GM12878 (cell line): ENCODE measurements around the gene SPPL2B. TPM values are rescaled to one million over a fixed set of nuclear protein-coding genes. Genes with fewer than 3 reads are reported as not detected.

ENCODE experiments used
- ATF7 ChIP-seq: fragments of 450-650 bp; IDR thresholded peaks from 2 replicates; pipeline ENCODE4 v1.6.1; 2016; ENCODE audit warnings: low read depth, mild to moderate bottlenecking
- BHLHE40 ChIP-seq, 2 experiments: fragments of 450-650 bp in 1 of 2; IDR thresholded peaks; 2 replicates each; pipeline ENCODE4 v1.6.1; 2011 to 2017; ENCODE audit warnings: low read depth in 2 of 2, borderline replicate concordance in 1 of 2, improper control_type of control experiment in 1 of 2, low read length in 1 of 2, mild to moderate bottlenecking in 1 of 2
- CUX1 ChIP-seq: IDR thresholded peaks from 2 replicates; pipeline ENCODE4 v1.6.1; 2012; ENCODE audit warnings: improper control_type of control experiment, low read depth, low read length; ENCODE audit not compliant: insufficient replicate concordance
- E4F1 ChIP-seq: fragments of 450-650 bp; IDR thresholded peaks from 2 replicates; pipeline ENCODE4 v1.6.1; 2018; ENCODE audit warnings: borderline replicate concordance, mild to moderate bottlenecking; ENCODE audit not compliant: partially characterized antibody
- FOXK2 ChIP-seq: fragments of 450-650 bp; IDR thresholded peaks from 2 replicates; pipeline ENCODE4 v1.6.1; 2017; ENCODE audit warnings: mild to moderate bottlenecking, moderate library complexity
- IRF4 ChIP-seq: IDR thresholded peaks from 2 replicates; pipeline ENCODE4 v1.6.1; 2011; ENCODE audit warnings: low read depth, low read length
- KDM1A ChIP-seq: fragments of 200-600 bp; sonication (generic); IDR thresholded peaks from 2 replicates; pipeline ENCODE4 v1.6.1; 2016; ENCODE audit warnings: borderline replicate concordance
- MTA2 ChIP-seq: fragments of 450-650 bp; IDR thresholded peaks from 2 replicates; pipeline ENCODE4 v1.6.1; 2016; ENCODE audit warnings: low read depth, mild to moderate bottlenecking, moderate library complexity
- PBX3 ChIP-seq: IDR thresholded peaks from 2 replicates; pipeline ENCODE4 v1.6.1; 2011; ENCODE audit warnings: mild to moderate bottlenecking, low read depth, low read length, moderate library complexity; ENCODE audit not compliant: insufficient replicate concordance
- RAD21 ChIP-seq: IDR thresholded peaks from 2 replicates; pipeline ENCODE4 v1.6.1; 2011; ENCODE audit warnings: mild to moderate bottlenecking, low read depth, low read length, moderate library complexity; ENCODE audit not compliant: insufficient read depth
- TCF3 ChIP-seq: IDR thresholded peaks from 2 replicates; pipeline ENCODE4 v1.6.1; 2012; ENCODE audit warnings: low read depth, mild to moderate bottlenecking, low read length, borderline replicate concordance; ENCODE audit not compliant: insufficient read depth
- polyA plus RNA-seq, 11 experiments: library from polyadenylated mRNA; depleted of rRNA in 4 of 11; unstranded in 6 of 11; stranded (reverse) in 5 of 11; fragments of >200 nt; fragmentation: Nextera tagmentation in 4 of 11; fragmentation: Illumina TruSeq in 1 of 11; extraction: Ambion mirVana in 4 of 11; extraction: Trizol in 1 of 11; gene quantifications; 1 replicate in 1 of 11; 2 replicates in 10 of 11; pipeline versions ENCODE4 v1.2.1 to v1.2.3, GENCODE V29; 2011 to 2016; ENCODE audit warnings: inconsistent platforms in 2 of 11, missing spikeins in 2 of 11, low read depth in 1 of 11
- total RNA-seq, 4 experiments: library from RNA; depleted of rRNA in 3 of 4; stranded (reverse); fragments of >200 nt in 3 of 4; fragmentation: Illumina TruSeq in 1 of 4; extraction: Trizol in 1 of 4; gene quantifications; 2 replicates each; pipeline versions ENCODE4 v1.2.1 to v1.2.3, GENCODE V29; 2013 to 2021
- TF ChIP-seq, protein P1 (sequence below): fragments of 450-650 bp; IDR thresholded peaks from 2 replicates; pipeline ENCODE4 v1.6.1; 2017; ENCODE audit warnings: low read depth, mild to moderate bottlenecking, moderate library complexity
- TF ChIP-seq, protein P2 (sequence below), 3 experiments: IDR thresholded peaks in 2 of 3; conservative IDR thresholded peaks in 1 of 3; 2 replicates each; pipeline ENCODE4 v1.5.1; 2011; ENCODE audit warnings: low read depth in 3 of 3, low read length in 3 of 3, mild to moderate bottlenecking in 3 of 3, control low read depth in 2 of 3, moderate library complexity in 2 of 3, inconsistent platforms in 1 of 3, mixed read lengths in 1 of 3; ENCODE audit not compliant: control insufficient read depth in 2 of 3, insufficient read depth in 1 of 3; ENCODE audit errors: extremely low read depth in 1 of 3
- TF ChIP-seq, protein P3 (sequence below): IDR thresholded peaks from 2 replicates; pipeline ENCODE4 v1.6.1; 2011; ENCODE audit warnings: low read depth, mild to moderate bottlenecking, low read length, moderate library complexity, borderline replicate concordance; ENCODE audit errors: extremely low read depth

The SPPL2B gene
- total and polyA plus RNA-seq, 10 of the 15 experiments (the other 5 are each of a cell fraction or from before 2014, with no cell fraction given), result 0.29 to 56.5 (median 18.3) TPM

DNA sequence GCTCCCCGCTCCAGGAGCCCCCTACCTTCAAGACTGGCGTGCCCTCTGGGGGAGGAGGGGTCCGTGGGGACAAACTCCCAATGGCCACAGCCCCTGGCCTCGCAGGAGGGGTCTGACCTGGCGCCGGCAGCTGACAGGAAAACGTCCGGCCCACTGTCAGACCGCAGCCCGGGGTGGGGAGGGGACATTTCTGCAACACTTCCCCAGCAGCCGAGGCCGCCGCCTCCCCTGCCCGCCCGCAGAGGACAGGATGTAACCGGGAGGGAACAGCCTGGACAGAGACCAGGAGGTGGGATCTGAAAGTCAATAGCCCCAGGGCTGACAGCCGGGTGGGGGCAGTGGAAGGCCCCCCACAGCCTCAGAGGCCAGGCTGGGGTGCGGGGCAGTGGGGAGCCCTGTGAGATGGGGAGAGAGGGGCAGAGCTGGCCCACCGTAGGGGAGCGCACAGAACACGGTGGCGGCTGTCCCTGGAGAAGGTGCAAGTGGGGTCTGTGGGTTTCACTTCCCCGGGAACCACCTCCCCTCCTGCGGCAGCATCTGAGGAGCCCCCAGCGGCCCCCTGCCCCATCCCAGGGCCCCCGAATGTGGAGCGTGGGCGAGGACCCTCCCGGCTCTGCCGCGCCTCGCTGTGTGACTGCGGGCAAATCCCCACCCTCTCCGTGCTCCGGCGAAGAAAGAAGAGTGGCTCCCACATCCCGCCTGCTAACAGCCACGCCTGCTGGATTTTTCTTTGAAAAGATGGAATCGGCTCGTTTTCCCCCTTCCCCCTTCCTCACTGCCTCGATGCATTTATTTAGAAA is 46.2 kb upstream of the SPPL2B start, which contains the start of gene PEAK3 (continued):
- TF ChIP-seq BHLHE40 (IDR thresholded peaks at IDR 0.05; ENCODE audit: borderline replicate concordance in 1 of 2, low read depth in 2 of 2, low read length in 1 of 2) (peak in 1 of 2 experiments; percentile 76; a peak in 1 of 4 replicates), E4F1 (no peak), KDM1A (no peak), FOXK2 (no peak), TCF3 (no peak), CUX1 (no peak), PBX3 (no peak), ATF7 (no peak), IRF4 (no peak), RAD21 (no peak), MTA2 (peak; percentile 33; the same call in 1 of the 2 replicates)
- TF ChIP-seq, protein P1, sequence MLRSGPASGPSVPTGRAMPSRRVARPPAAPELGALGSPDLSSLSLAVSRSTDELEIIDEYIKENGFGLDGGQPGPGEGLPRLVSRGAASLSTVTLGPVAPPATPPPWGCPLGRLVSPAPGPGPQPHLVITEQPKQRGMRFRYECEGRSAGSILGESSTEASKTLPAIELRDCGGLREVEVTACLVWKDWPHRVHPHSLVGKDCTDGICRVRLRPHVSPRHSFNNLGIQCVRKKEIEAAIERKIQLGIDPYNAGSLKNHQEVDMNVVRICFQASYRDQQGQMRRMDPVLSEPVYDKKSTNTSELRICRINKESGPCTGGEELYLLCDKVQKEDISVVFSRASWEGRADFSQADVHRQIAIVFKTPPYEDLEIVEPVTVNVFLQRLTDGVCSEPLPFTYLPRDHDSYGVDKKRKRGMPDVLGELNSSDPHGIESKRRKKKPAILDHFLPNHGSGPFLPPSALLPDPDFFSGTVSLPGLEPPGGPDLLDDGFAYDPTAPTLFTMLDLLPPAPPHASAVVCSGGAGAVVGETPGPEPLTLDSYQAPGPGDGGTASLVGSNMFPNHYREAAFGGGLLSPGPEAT, result peak; percentile 63; the same call in 1 of the 2 replicates
- TF ChIP-seq, protein P2, sequence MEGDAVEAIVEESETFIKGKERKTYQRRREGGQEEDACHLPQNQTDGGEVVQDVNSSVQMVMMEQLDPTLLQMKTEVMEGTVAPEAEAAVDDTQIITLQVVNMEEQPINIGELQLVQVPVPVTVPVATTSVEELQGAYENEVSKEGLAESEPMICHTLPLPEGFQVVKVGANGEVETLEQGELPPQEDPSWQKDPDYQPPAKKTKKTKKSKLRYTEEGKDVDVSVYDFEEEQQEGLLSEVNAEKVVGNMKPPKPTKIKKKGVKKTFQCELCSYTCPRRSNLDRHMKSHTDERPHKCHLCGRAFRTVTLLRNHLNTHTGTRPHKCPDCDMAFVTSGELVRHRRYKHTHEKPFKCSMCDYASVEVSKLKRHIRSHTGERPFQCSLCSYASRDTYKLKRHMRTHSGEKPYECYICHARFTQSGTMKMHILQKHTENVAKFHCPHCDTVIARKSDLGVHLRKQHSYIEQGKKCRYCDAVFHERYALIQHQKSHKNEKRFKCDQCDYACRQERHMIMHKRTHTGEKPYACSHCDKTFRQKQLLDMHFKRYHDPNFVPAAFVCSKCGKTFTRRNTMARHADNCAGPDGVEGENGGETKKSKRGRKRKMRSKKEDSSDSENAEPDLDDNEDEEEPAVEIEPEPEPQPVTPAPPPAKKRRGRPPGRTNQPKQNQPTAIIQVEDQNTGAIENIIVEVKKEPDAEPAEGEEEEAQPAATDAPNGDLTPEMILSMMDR (IDR thresholded peaks at IDR 0.05 in 2 of 3, conservative IDR thresholded peaks at IDR 0.05 in 1 of 3; ENCODE audit: control insufficient read depth in 2 of 3, extremely low read depth in 1 of 3, insufficient read depth in 1 of 3, low read depth in 3 of 3, low read length in 3 of 3), result peak in 1 of 3 experiments; percentile 2; a peak in 1 of 6 replicates
- TF ChIP-seq, protein P3, sequence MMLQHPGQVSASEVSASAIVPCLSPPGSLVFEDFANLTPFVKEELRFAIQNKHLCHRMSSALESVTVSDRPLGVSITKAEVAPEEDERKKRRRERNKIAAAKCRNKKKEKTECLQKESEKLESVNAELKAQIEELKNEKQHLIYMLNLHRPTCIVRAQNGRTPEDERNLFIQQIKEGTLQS, result no peak
